HEK293 (cell line): Measurements from ENCODE around the gene MARCKSL1.
A peak's percentile ranks its signal among the peaks of the same experiment; 100 is the strongest.

Source experiments
- CTCF ChIA-PET: fragments of 350-600 bp; formaldehyde crosslinking; extraction: SDS; loops from one replicate; lab custom pipeline; 2021; ENCODE audit warnings: antibody characterized with exemption; lab: Yijun Ruan, JAX
- POLR2A ChIA-PET: fragments of 300-600 bp; formaldehyde crosslinking; extraction: SDS; loops from one replicate; lab custom pipeline; 2020; ENCODE audit warnings: antibody characterized with exemption, inconsistent platforms; lab: Yijun Ruan, JAX
- H3K27ac ChIP-seq: fragments of 200-500 bp; sonication (Bioruptor generic); 2 replicates; pipeline ENCODE4 v1.5.1; 2014; ENCODE audit warnings: low read depth, low read length, control low read depth, inconsistent platforms; ENCODE audit errors: extremely low read depth
- H3K36me3 ChIP-seq, 2 experiments: fragments of 200-500 bp in 1 of 2; sonication (Bioruptor generic) in 1 of 2; 1 replicate in 1 of 2; 2 replicates in 1 of 2; pipeline ENCODE4 v1.5.1; 2014 to 2017; ENCODE audit warnings: inconsistent platforms in 2 of 2, low read length in 2 of 2; ENCODE audit not compliant: control insufficient read depth in 2 of 2, insufficient read depth in 1 of 2
- H3K4me1 ChIP-seq: fragments of 200-500 bp; sonication (Bioruptor generic); 2 replicates; pipeline ENCODE4 v1.5.1; 2014; ENCODE audit warnings: mild to moderate bottlenecking, low read length, inconsistent platforms; ENCODE audit not compliant: control insufficient read depth, insufficient read depth
- H3K4me3 ChIP-seq: 2 replicates; pipeline ENCODE4 v1.5.1; 2011; ENCODE audit warnings: low read depth, mild to moderate bottlenecking, control low read depth, low read length, moderate library complexity
- H3K9me3 ChIP-seq: fragments of 200-500 bp; sonication (Bioruptor generic); 2 replicates; pipeline ENCODE4 v1.5.1; 2014; ENCODE audit warnings: low read depth, low read length, inconsistent platforms; ENCODE audit not compliant: control insufficient read depth, insufficient read depth
- BCL6B ChIP-seq: fragments of 450-650 bp; formaldehyde crosslinking; IDR thresholded peaks from 2 replicates; pipeline ENCODE4 v1.5.1; 2017; ENCODE audit warnings: missing biosample characterization, missing genetic modification characterization
- KLF9 ChIP-seq: fragments of 450-650 bp; formaldehyde crosslinking; IDR thresholded peaks from 2 replicates; pipeline ENCODE4 v1.5.1; 2016; ENCODE audit warnings: missing biosample characterization, missing genetic modification characterization, low read depth
- PATZ1 ChIP-seq: fragments of 450-650 bp; formaldehyde crosslinking; IDR thresholded peaks from 2 replicates; pipeline ENCODE4 v1.5.1; 2016; ENCODE audit warnings: missing biosample characterization, missing genetic modification characterization
- SP3 ChIP-seq: fragments of 450-650 bp; formaldehyde crosslinking; IDR thresholded peaks from 2 replicates; pipeline ENCODE4 v1.5.1; 2016; ENCODE audit warnings: missing biosample characterization, missing genetic modification characterization
- SP7 ChIP-seq: fragments of 450-650 bp; formaldehyde crosslinking; IDR thresholded peaks from 2 replicates; pipeline ENCODE4 v1.5.1; 2016; ENCODE audit warnings: missing biosample characterization, missing genetic modification characterization
- ZBTB17 ChIP-seq: fragments of 450-650 bp; formaldehyde crosslinking; IDR thresholded peaks from 2 replicates; pipeline ENCODE4 v1.5.1; 2016; ENCODE audit warnings: missing biosample characterization, missing genetic modification characterization
- ZBTB8A ChIP-seq: fragments of 450-650 bp; formaldehyde crosslinking; IDR thresholded peaks from 2 replicates; pipeline ENCODE4 v1.5.1; 2016; ENCODE audit warnings: missing biosample characterization, missing genetic modification characterization
- ZEB2 ChIP-seq: fragments of 450-650 bp; formaldehyde crosslinking; IDR thresholded peaks from 2 replicates; pipeline ENCODE4 v1.5.1; 2016; ENCODE audit warnings: missing biosample characterization, missing genetic modification characterization
- ZNF132 ChIP-seq: fragments of 450-650 bp; formaldehyde crosslinking; IDR thresholded peaks from 2 replicates; pipeline ENCODE4 v1.5.1; 2017; ENCODE audit warnings: missing biosample characterization, missing genetic modification characterization, borderline replicate concordance
- ZNF148 ChIP-seq: fragments of 450-650 bp; formaldehyde crosslinking; IDR thresholded peaks from 2 replicates; pipeline ENCODE4 v1.5.0; 2017; ENCODE audit warnings: missing biosample characterization, missing genetic modification characterization, borderline replicate concordance
- ZNF155 ChIP-seq: fragments of 450-650 bp; formaldehyde crosslinking; IDR thresholded peaks from 2 replicates; pipeline ENCODE4 v1.5.1; 2016; ENCODE audit warnings: missing biosample characterization, missing genetic modification characterization
- ZNF18 ChIP-seq: fragments of 450-650 bp; formaldehyde crosslinking; IDR thresholded peaks from 2 replicates; pipeline ENCODE4 v1.5.1; 2016; ENCODE audit warnings: missing biosample characterization, missing genetic modification characterization
- ZNF292 ChIP-seq: fragments of 450-650 bp; formaldehyde crosslinking; IDR thresholded peaks from 2 replicates; pipeline ENCODE4 v1.5.1; 2016; ENCODE audit warnings: low read depth, missing biosample characterization, missing genetic modification characterization, borderline replicate concordance
- ZNF335 ChIP-seq: fragments of 450-650 bp; formaldehyde crosslinking; conservative IDR thresholded peaks from 2 replicates; pipeline ENCODE4 v1.5.1; 2016; ENCODE audit warnings: missing biosample characterization, missing genetic modification characterization
- ZNF350 ChIP-seq: fragments of 450-650 bp; formaldehyde crosslinking; IDR thresholded peaks from 2 replicates; pipeline ENCODE4 v1.5.0; 2017; ENCODE audit warnings: missing biosample characterization, mild to moderate bottlenecking, missing genetic modification characterization
- ZNF394 ChIP-seq: fragments of 450-650 bp; formaldehyde crosslinking; IDR thresholded peaks from 2 replicates; pipeline ENCODE4 v1.5.1; 2016; ENCODE audit warnings: missing biosample characterization, missing genetic modification characterization, mild to moderate bottlenecking, moderate library complexity, borderline replicate concordance
- ZNF404 ChIP-seq: fragments of 450-650 bp; formaldehyde crosslinking; IDR thresholded peaks from 2 replicates; pipeline ENCODE4 v1.5.1; 2017; ENCODE audit warnings: missing biosample characterization, missing genetic modification characterization
- ZNF561 ChIP-seq: fragments of 450-650 bp; IDR thresholded peaks from 2 replicates; pipeline ENCODE4 v1.5.1; 2018; ENCODE audit warnings: missing biosample characterization, missing genetic modification characterization, borderline replicate concordance
- ZNF600 ChIP-seq: fragments of 450-650 bp; formaldehyde crosslinking; IDR thresholded peaks from 2 replicates; pipeline ENCODE4 v1.5.1; 2016; ENCODE audit warnings: missing biosample characterization, missing genetic modification characterization
- ZNF624 ChIP-seq: fragments of 450-650 bp; formaldehyde crosslinking; IDR thresholded peaks from 2 replicates; pipeline ENCODE4 v1.5.1; 2017; ENCODE audit warnings: missing biosample characterization, missing genetic modification characterization
- ZNF629 ChIP-seq: fragments of 450-650 bp; formaldehyde crosslinking; IDR thresholded peaks from 2 replicates; pipeline ENCODE4 v1.5.1; 2017; ENCODE audit warnings: missing biosample characterization, missing genetic modification characterization
- ZNF664 ChIP-seq: fragments of 450-650 bp; formaldehyde crosslinking; IDR thresholded peaks from 2 replicates; pipeline ENCODE4 v1.5.1; 2016; ENCODE audit warnings: missing biosample characterization, missing genetic modification characterization
- ZNF768 ChIP-seq: fragments of 450-650 bp; formaldehyde crosslinking; IDR thresholded peaks from 2 replicates; pipeline ENCODE4 v1.5.1; 2018; ENCODE audit warnings: missing biosample characterization, mild to moderate bottlenecking, missing genetic modification characterization
- ZNF785 ChIP-seq: fragments of 450-650 bp; formaldehyde crosslinking; IDR thresholded peaks from 2 replicates; pipeline ENCODE4 v1.5.1; 2016; ENCODE audit warnings: missing biosample characterization, missing genetic modification characterization
- ZXDB ChIP-seq: fragments of 450-650 bp; formaldehyde crosslinking; IDR thresholded peaks from 2 replicates; pipeline ENCODE4 v1.5.1; 2016; ENCODE audit warnings: missing biosample characterization, missing genetic modification characterization

The MARCKSL1 gene

GRCh38 chr1:32335535-32335789, 571 bp downstream of the MARCKSL1 start (continued):
- TF ChIP-seq PATZ1 (tag by site-specific recombination) (no peak), ZNF664 (tag by site-specific recombination) (no peak), ZNF148 (no peak)

- H3K27ac ChIP-seq = peak overlapping the region; percentile 76; the same call in 1 of the 2 replicates
- H3K4me3 ChIP-seq = peak overlapping the region; percentile 84
- no peaks in the 10 kb centered on the region for H3K4me1 ChIP-seq
- ChIA-PET CTCF (interaction anchor here (1.0 to 1.3 kb wide), 2 partner anchors 13 to 119 kb away, joined by 3 to 4 read pairs; no protein-coding TSS in a partner anchor), POLR2A (interaction anchor here (0.7 to 5.8 kb wide), 19 partner anchors 12 to 546 kb away, joined by 3 to 100 read pairs (median 5); partner anchors contain the start of genes BSDC1, CCDC28B, HDAC1 and IQCC)
- H3K9me3 ChIP-seq = no peaks in the 10 kb centered on the region
- peaks cover 0 to 50% of the 10 kb centered on the region in 2 experiments; a peak in 1 of 3 replicates for H3K36me3 ChIP-seq
- TF ChIP-seq ZEB2 = 0 out of 2 replicates have a peak, but pooled peaks have one; percentile 74
- peak; percentile 91 for TF ChIP-seq PATZ1 (tag by site-specific recombination)
- 0 out of 2 replicates have a peak, but pooled peaks have one; percentile 26 for TF ChIP-seq ZNF335 (tag by site-specific recombination)
- TF ChIP-seq ZNF768 (tag by site-specific recombination) = no peak
- no peak for TF ChIP-seq ZNF350 (tag by site-specific recombination)
- TF ChIP-seq SP3 = no peak
- TF ChIP-seq ZBTB8A (tag by site-specific recombination) = peak; percentile 97
- peak; percentile 31; the same call in 1 of the 2 replicates for TF ChIP-seq ZNF629
- peak; percentile 74 for TF ChIP-seq ZNF561 (tag by site-specific recombination)
- TF ChIP-seq SP7 (tag by site-specific recombination) = peak; percentile 40; the same call in 1 of the 2 replicates
- TF ChIP-seq ZNF155 (tag by site-specific recombination) = no peak
- no peak for TF ChIP-seq ZNF404 (tag by site-specific recombination)
- no peak for TF ChIP-seq ZNF624 (tag by site-specific recombination)
- no peak for TF ChIP-seq ZNF18 (tag by site-specific recombination)
- TF ChIP-seq ZNF292 (tag by site-specific recombination) = no peak
- TF ChIP-seq ZNF785 = peak; percentile 96
- peak; percentile 59; the same call in 1 of the 2 replicates for TF ChIP-seq ZNF600 (tag by site-specific recombination)
- TF ChIP-seq ZNF132 (tag by site-specific recombination) = no peak
- TF ChIP-seq KLF9 (tag by site-specific recombination) = peak; percentile 67
- peak; percentile 51; the same call in 1 of the 2 replicates for TF ChIP-seq ZBTB17 (tag by site-specific recombination)
- no peak for TF ChIP-seq ZNF394 (tag by site-specific recombination)
- TF ChIP-seq BCL6B = no peak
- TF ChIP-seq ZXDB (tag by site-specific recombination) = 0 out of 2 replicates have a peak, but pooled peaks have one; percentile 17
These were observed 1.0 kb downstream of the MARCKSL1 start for GRCh38 chr1:32334864-32335534.
